Measurements from ENCODE around the gene MOCOS.
"Not testable (repeated sequence)": the region's sequence is repeated elsewhere in the genome, so short reads cannot be mapped to it uniquely, and the experiment has no call there.

The MOCOS gene

DNA sequence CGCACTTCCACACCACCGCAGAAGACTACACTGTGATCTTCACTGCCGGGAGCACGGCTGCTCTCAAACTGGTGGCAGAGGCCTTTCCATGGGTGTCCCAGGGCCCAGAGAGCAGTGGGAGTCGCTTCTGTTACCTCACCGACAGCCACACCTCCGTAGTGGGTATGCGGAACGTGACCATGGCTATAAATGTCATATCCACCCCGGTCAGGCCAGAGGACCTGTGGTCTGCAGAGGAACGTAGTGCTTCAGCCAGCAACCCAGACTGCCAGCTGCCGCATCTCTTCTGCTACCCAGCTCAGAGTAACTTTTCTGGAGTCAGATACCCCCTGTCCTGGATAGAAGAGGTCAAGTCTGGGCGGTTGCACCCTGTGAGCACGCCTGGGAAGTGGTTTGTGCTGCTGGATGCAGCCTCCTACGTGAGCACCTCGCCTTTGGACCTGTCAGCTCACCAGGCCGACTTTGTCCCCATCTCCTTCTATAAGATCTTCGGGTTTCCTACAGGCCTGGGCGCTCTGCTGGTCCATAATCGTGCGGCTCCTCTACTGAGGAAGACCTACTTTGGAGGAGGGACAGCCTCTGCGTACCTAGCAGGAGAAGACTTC lies 12.5 kb downstream of the MOCOS start:
- DNase-seq (ENCODE audit: low read depth in 2 of 2): no peak

DNA sequence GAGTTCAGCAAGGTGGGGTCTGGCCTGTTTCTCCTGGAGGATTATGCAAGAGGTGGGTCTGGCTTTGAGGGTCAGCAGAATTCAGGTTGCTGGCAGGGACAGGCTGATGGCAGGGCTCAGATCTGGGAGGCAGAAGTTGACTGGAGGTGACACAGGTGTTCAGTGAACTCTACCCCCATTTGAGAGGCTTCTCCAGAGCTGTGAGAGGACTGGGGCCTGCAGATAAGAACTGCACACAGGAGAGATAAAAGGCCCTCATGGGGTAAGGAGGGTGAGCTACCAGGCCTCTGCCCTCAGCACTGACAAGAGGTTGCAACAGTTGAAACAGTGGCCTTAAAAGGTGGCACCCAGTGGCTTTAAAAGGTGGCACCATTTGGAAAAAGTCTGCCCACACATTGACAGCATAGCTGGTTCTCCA lies 13.1 kb downstream of the MOCOS start:
- no peak for DNase-seq (ENCODE audit: low read depth in 2 of 2)

DNA sequence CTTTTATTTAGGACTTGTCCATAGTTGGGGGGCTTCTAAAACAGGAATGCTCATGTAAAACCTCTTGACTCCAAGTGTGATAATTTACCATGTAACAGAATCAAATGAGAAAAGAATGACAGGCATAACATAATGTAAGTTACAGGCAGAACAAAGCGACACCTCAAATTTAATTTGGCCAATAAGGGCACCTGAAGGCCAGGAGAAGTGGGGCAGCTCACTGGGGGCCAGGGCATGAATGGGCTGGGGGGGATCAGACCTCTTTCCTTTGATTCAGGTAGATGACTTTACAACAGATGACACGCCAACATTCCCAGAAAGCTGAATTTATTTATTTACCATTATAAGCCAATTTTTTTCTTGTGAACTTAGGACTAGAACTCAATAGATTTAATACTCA lies 14.5 kb downstream of the MOCOS start:
- DNase-seq (ENCODE audit: low read depth in 2 of 2): no peak

- no peak for DNase-seq (ENCODE audit: low read depth in 2 of 2)
These were observed 16.1 kb downstream of the MOCOS start for GRCh38 chr18:36203360-36203895.

GRCh38 chr18:36205166-36205565 lies 17.9 kb downstream of the MOCOS start:
- DNase-seq (ENCODE audit: low read depth in 2 of 2): no peak

DNA sequence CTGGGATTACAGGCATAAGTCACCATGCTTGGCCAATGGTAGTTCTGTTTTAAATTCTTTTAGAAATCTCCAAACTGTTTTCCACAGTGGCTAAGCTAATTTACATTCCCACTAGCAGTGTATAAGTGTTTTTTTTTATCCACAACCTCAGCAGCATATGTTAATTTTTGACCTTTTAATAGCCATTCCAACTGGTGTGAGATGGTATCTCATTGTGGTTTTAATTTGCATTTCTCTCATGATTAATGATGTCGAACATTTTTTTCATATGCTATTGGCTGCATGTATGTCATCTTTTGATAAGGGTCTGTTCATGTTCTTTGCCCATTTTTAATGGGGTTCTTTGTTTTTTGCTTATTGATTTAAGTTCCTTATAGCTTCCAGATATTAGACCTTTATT lies 20.0 kb downstream of the MOCOS start:
- no peak for DNase-seq (ENCODE audit: low read depth in 2 of 2)

DNA sequence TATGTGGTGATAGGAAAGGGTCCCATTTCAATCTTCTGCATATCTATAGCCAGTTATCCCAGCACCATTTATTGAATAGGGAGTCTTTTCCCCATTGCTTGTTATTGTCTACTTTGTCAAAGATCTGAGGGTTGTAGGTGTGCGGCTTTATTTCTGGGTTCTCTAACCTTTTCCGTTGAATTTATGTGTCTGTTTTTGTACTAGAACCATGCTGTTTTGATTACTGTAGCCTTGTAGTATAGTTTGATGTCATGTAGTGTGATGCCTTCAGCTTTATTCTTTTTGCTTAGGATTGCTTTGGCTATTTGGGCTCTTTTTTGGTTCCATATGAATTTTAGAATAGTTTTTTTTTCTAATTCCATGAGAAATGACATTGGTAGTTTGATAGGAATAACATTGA lies 20.7 kb downstream of the MOCOS start:
- not testable (repeated sequence) for DNase-seq (ENCODE audit: low read depth in 2 of 2)

GRCh38 chr18:36211612-36212065 lies 24.3 kb downstream of the MOCOS start:
- DNase-seq (ENCODE audit: low read depth in 2 of 2): no peak

DNA sequence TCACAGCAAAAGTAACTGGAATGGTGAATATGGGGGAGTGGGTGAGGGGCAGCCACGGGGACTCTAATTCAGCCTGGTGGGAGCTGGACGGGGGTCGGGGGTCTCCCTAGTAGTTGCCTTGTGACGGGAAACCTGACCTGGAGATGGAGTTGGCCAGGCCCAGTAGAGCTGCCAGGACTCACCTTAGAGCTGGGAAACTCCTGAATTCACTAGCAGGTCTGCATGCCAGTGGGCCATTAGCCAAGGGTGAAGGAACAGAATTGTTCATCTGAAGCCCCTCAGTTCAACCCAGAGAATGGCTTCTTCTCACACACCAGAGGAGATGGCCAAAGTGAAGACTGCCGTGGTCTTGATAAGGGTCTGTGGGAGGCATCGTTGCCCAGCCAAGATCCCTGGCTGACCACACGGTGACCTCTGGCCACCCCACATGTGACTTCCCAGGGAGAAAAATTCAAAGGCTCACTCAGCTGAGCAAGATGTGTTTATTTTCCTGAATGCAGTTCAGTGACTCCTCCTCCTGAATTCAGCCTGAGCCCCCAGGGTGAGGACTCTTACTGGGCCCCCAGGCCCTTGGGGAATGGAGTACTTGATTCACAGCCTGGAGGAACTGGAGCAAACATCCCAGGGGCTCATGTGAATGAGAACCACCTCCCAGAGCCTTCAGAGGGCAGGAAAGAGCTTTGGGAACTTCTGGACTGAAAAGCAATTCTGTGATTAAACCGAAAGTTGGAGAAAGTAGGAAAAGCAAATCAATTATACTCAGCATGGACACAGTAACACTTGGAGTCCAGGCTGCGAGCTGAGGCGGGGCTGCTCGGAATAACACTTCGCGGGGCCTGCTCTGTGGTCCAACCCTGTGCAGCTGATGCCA lies 25.2 kb downstream of the MOCOS start:
- no peak for DNase-seq (ENCODE audit: low read depth in 2 of 2)

DNA sequence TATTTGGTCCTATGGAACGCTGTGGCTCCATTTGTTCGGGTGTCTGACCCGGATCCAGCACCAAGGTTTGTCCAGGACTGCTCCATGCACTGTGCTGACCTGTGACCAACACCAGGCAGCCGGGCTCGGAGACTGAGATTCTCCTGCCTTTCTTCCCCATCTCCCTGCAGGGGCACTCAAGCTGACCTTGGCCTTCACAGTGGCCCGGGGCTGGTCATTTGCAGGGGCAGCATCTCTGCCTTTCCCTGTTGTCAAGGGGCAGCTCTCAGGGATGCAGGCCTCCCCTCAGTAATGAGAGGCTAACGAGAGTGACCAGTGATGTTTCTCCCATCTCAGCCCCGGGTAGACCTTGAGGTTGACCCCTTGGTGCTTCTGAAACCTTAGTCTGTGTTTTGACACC lies 27.5 kb downstream of the MOCOS start:
- DNase-seq (ENCODE audit: low read depth in 2 of 2): no peak

DNA sequence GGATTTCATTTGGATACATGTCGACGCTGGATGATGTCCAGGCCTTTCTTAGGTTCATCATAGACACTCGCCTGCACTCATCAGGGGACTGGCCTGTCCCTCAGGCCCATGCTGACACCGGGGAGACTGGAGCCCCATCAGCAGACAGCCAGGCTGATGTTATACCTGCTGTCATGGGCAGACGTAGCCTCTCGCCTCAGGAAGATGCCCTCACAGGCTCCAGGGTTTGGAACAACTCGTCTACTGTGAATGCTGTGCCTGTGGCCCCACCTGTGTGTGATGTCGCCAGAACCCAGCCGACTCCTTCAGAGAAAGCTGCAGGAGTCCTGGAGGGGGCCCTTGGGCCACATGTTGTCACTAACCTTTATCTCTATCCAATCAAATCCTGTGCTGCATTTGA lies 28.3 kb downstream of the MOCOS start:
- no peak for DNase-seq (ENCODE audit: low read depth in 2 of 2)

DNA sequence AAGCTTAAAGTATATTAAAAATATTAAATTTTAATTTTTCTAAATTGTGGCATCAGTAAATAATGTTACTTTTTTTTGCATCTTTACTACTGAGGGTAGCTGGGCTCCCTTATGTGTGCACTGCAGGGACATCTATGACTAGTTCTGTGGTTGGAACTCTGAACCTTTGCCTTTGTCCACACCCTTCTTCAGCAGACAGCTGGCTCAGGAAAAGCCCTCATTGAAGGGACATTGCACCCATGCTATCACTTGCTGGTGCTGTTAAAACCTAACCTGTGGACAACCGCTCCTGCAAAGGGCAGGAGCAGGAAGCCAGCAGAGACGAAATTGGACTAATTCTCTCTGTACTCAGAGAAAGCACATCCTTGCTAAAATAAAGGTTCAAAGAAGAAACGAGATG lies 30.1 kb downstream of the MOCOS start:
- no peak for DNase-seq (ENCODE audit: low read depth in 2 of 2)

- no peak for DNase-seq (ENCODE audit: low read depth in 2 of 2)
These were observed 41.9 kb downstream of the MOCOS start for GRCh38 chr18:36229188-36229587.

DNA sequence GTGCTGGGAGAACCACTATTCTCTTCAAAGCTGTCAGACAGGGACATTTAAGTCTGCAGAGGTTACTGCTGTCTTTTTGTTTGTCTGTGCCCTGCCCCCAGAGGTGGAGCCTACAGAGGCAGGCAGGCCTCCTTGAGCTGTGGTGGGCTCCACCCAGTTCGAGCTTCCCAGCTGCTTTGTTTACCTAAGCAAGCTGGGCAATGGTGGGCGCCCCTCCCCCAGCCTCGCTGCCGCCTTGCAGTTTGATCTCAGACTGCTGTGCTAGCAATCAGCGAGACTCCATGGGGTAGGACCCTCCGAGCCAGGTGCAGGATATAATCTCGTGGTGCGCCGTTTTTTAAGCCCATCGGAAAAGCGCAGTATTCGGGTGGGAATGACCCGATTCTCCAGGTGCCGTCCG lies 53.2 kb downstream of the MOCOS start:
- DNase-seq (ENCODE audit: low read depth in 2 of 2): not testable (repeated sequence)

DNA sequence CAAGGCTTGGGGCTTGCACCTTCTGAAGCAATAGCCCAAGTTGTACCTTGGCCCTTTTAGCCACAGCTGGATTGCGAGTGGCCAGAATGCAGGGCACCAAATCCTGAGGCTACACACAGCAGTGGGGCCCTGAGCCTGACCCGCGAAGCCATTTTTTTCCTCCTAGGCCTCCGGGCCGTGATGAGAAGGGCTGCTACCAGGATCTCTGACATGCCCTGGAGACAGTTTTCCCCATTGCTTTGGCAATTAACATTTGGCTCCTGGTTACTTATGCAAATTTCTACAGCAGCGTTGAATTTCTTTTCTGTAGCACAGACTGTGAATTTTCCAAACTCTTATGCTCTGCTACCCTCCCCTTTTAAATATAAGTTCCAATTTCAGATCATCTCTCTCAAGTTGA lies 54.5 kb downstream of the MOCOS start:
- DNase-seq (ENCODE audit: low read depth in 2 of 2): no peak

DNA sequence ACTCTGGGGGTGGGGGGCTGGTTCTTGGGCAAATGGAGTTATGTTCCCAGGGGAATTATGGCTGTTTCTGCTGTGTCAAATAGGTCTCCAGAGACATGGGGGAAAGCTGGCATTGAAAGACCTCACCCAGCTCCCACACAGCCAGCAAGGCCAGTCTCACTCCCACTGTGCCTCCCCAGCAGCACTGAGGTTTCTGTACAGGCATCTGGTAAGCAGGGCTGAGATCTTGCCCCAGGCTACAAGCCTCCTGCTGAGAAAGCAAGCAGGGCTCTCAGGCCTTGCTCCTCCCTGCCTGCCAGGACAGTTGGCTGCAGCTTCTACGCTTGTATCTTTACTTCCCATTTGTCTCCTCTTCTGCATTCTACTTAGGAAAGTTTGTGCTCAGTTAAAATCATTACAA lies 59.7 kb downstream of the MOCOS start:
- DNase-seq (ENCODE audit: low read depth in 2 of 2): no peak

- no peak for DNase-seq (ENCODE audit: low read depth in 2 of 2)
These were observed 62.1 kb downstream of the MOCOS start for GRCh38 chr18:36249392-36249791.

GRCh38 chr18:36250827-36251226 lies 63.5 kb downstream of the MOCOS start:
- no peak for DNase-seq (ENCODE audit: low read depth in 2 of 2)

DNA sequence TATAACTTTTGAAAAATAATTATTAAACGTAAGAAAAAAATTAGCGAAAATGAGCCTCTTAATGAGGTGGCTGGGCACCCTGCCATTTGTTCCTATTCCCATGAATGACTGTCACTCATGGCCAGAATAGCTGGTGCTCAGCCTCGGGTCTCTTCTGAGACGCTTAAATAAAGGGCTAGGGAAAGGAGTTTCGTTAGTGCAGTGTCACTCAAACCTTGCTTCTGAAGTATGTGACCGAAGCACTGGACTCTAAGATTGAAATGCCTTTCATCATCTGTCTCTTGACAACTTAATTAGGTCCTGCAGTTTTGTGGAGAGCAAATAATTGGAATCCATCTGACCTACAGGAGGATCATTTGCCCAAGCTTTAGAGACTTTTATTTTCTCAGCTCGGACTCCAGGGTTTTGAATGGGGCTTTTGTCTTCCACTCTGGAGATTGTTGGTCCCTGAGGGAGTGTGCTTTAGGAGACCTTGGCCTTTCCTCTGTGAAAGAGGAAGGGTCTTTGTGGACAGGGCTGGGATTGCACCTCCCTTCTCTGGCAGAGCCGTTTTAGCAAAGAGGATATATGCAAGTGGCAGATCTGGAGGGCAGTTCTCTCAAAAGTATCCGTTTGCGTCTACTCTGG lies 67.9 kb downstream of the MOCOS start:
- DNase-seq (ENCODE audit: low read depth in 2 of 2): no peak

DNA sequence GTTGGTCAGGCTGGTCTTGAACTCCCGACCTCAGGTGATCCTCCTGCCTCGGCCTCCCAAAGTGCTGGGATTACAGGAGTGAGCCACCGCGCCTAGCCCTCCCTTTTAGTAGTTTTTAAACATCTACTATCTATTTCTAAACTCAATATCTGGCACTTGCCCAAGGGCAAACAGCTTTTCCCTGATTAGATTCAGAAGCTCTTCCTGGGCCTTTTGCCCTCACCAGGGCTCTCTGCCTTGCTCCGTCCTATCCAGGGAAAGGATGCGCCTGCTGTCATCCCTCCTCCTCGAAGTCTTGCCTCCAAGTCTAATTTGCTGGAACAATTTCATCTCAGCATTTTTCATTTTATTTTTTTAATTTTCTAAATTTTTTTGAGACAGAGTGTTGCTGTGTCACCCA lies 68.8 kb downstream of the MOCOS start:
- DNase-seq (ENCODE audit: low read depth in 2 of 2): no peak

- DNase-seq (ENCODE audit: low read depth in 2 of 2): no peak
These were observed 75.7 kb downstream of the MOCOS start for GRCh38 chr18:36262971-36263370.

- DNase-seq (ENCODE audit: low read depth in 2 of 2): no peak
These were observed 77.0 kb downstream of the MOCOS start for GRCh38 chr18:36264283-36264682.

GRCh38 chr18:36265015-36265414 lies 77.7 kb downstream of the MOCOS start:
- DNase-seq (ENCODE audit: low read depth in 2 of 2): no peak

All from stimulated activated CD8-positive, alpha-beta memory T cell treated with anti-CD3 and anti-CD28 coated beads, Interleukin-15, amount 100 ng/mL, for 48 hours (primary cell).